ENCODE data around the gene OR10A6.

GRCh38 chr11:7909585-7910285, 21.3 kb downstream of the OR10A6 start:
- no peak for TF ChIP-seq CTCF (IDR thresholded peaks at IDR 0.05)
- TF ChIP-seq POLR2A (IDR thresholded peaks at IDR 0.05) = no peak
- no peak for TF ChIP-seq POLR2AphosphoS5 (IDR thresholded peaks at IDR 0.05)

Measured in breast epithelium (tissue), 3 donors.